IPS-15b (cell line): ENCODE measurements around the gene GRM8.
"Not testable (repeated sequence)": the region's sequence is repeated elsewhere in the genome, so short reads cannot be mapped to it uniquely, and the experiment has no call there.

Source experiments
- H3K27me3 ChIP-seq: one replicate; pipeline ENCODE4 v1.6.1; 2013; ENCODE audit warnings: low read length; ENCODE audit not compliant: control insufficient read depth, insufficient read depth
- H3K36me3 ChIP-seq: one replicate; pipeline ENCODE4 v1.6.1; 2013; ENCODE audit warnings: low read length; ENCODE audit not compliant: control insufficient read depth, insufficient read depth
- H3K4me1 ChIP-seq: one replicate; pipeline ENCODE4 v1.6.1; 2013; ENCODE audit warnings: mild to moderate bottlenecking, low read length; ENCODE audit not compliant: control insufficient read depth, insufficient read depth
- H3K4me3 ChIP-seq: one replicate; pipeline ENCODE4 v1.5.1; 2013; ENCODE audit warnings: low read depth, low read length
- H3K9ac ChIP-seq: one replicate; pipeline ENCODE4 v1.6.1; 2013; ENCODE audit warnings: low read depth, mild to moderate bottlenecking, low read length
- H3K9me3 ChIP-seq: one replicate; pipeline ENCODE4 v1.6.1; 2013; ENCODE audit warnings: mild to moderate bottlenecking, low read length; ENCODE audit not compliant: control insufficient read depth, insufficient read depth

Gene GRM8

DNA sequence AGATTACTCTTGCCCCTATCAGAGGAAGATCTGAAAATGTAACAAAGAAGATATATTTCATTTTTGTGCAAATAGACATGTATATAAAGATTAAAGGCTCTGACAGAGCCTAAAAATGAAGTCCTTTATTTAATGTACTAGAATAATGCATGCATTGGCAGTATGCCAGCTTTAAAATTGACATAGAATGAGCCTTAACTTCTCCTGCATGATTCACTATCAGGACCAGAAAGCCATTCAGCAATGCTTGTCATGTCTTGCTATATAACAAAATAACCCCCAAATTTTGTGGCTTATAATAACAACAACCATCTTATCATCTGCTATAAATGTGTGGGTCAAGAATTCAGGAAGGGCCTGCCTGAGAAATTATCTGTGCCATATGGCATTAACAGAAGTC lies 411.9 kb downstream of the GRM8 start:
- Histone ChIP-seq H3K27me3 (no peaks in the 10 kb centered on the region), H3K4me1 (no peaks in the 10 kb centered on the region), H3K9ac (no peak overlapping the region), H3K36me3 (no peaks in the 10 kb centered on the region), H3K9me3 (no peaks in the 10 kb centered on the region), H3K4me3 (no peak overlapping the region)

DNA sequence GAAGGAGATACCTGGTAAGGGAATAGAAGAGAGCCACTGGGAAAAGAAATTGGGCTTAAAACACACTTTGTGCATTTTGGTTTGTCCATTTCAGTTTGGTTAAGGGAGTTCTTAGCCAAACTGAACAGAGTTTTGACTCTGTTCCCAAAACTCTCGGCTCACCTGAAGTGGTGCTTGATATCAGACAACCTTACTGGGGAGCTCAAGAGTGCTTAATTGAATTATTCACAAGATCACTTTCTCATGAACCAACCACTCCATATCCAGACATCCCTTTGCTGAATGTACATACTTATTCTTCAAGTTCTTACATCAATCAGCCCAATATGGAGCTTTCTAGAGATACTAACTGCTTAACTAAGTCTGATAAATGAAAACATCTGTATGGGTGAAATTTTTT lies 413.1 kb downstream of the GRM8 start:
- Histone ChIP-seq H3K9me3 (no peaks in the 10 kb centered on the region), H3K27me3 (no peaks in the 10 kb centered on the region), H3K9ac (no peak overlapping the region), H3K4me3 (no peak overlapping the region), H3K4me1 (no peaks in the 10 kb centered on the region), H3K36me3 (no peaks in the 10 kb centered on the region)

- Histone ChIP-seq H3K36me3 (no peaks in the 10 kb centered on the region), H3K9me3 (no peaks in the 10 kb centered on the region), H3K27me3 (no peaks in the 10 kb centered on the region), H3K4me1 (no peaks in the 10 kb centered on the region), H3K4me3 (no peak overlapping the region), H3K9ac (no peak overlapping the region)
Observed at GRCh38 chr7:126838194-126838593, 414.5 kb downstream of the GRM8 start.

DNA sequence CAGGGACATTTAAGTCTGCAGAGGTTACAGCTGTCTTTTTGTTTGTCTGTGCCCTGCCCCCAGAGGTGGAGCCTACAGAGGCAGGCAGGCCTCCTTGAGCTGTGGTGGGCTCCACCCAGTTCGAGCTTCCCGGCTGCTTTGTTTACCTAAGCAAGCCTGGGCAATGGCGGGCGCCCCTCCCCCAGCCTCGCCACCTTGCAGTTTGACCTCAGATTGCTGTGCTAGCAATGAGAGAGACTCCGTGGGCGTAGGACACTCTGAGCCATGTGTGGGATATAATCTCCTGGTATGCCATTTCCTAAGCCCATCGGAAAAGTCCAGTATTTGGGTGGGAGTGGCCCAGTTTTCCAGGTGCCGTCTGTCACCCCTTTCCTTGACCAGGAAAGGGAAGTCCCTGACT lies 421.5 kb downstream of the GRM8 start:
- not testable (repeated sequence) for H3K4me1 ChIP-seq, H3K27me3 ChIP-seq, H3K9me3 ChIP-seq, H3K36me3 ChIP-seq, H3K4me3 ChIP-seq, H3K9ac ChIP-seq

GRCh38 chr7:126820925-126821324 lies 431.8 kb downstream of the GRM8 start:
- Histone ChIP-seq H3K36me3 (no peaks in the 10 kb centered on the region), H3K4me1 (no peaks in the 10 kb centered on the region), H3K4me3 (no peak overlapping the region), H3K9ac (no peak overlapping the region), H3K9me3 (no peaks in the 10 kb centered on the region), H3K27me3 (no peaks in the 10 kb centered on the region)

GRCh38 chr7:126819197-126819484 lies 433.6 kb downstream of the GRM8 start:
- Histone ChIP-seq H3K9ac (no peak overlapping the region), H3K27me3 (no peaks in the 10 kb centered on the region), H3K36me3 (no peaks in the 10 kb centered on the region), H3K4me1 (no peaks in the 10 kb centered on the region), H3K4me3 (no peak overlapping the region), H3K9me3 (no peaks in the 10 kb centered on the region)

- H3K9me3 ChIP-seq: no peaks in the 10 kb centered on the region
- H3K4me1 ChIP-seq: no peaks in the 10 kb centered on the region
- H3K4me3 ChIP-seq: no peak overlapping the region
- no peak overlapping the region for H3K9ac ChIP-seq
- no peaks in the 10 kb centered on the region for H3K36me3 ChIP-seq
- H3K27me3 ChIP-seq: no peaks in the 10 kb centered on the region
Observed at GRCh38 chr7:126818393-126819196, 434.1 kb downstream of the GRM8 start.

DNA sequence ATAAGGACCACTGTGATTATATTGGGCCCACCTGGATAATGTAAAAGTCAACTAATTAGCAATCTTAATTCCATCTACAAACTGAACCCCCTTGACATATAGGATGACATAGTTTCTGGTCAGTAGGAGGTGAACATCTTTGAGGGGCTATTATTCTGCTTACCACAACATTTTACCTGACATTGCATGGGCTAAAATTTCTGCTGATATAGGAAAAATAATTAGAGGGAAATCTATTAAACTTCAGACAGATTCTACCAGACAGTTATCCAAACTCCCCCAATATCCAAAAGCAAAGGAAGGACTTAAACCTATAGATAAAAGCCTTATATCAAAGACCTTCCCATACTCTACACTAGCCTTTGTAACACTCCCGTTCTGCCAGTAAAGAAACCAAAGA lies 443.6 kb downstream of the GRM8 start:
- Histone ChIP-seq H3K4me1 (peaks cover 3% of the 10 kb centered on the region), H3K9me3 (no peaks in the 10 kb centered on the region), H3K36me3 (no peaks in the 10 kb centered on the region), H3K9ac (no peak overlapping the region), H3K27me3 (no peaks in the 10 kb centered on the region), H3K4me3 (no peak overlapping the region)

- Histone ChIP-seq H3K4me1 (peaks cover 3% of the 10 kb centered on the region), H3K27me3 (no peaks in the 10 kb centered on the region), H3K9me3 (no peaks in the 10 kb centered on the region), H3K36me3 (no peaks in the 10 kb centered on the region), H3K9ac (no peak overlapping the region), H3K4me3 (no peak overlapping the region)
Observed at GRCh38 chr7:126806614-126807013, 446.1 kb downstream of the GRM8 start.

GRCh38 chr7:126805351-126805750 lies 447.4 kb downstream of the GRM8 start:
- H3K27me3 ChIP-seq: no peaks in the 10 kb centered on the region
- no peak overlapping the region for H3K9ac ChIP-seq
- H3K36me3 ChIP-seq: no peaks in the 10 kb centered on the region
- H3K4me1 ChIP-seq: peaks cover 3% of the 10 kb centered on the region
- H3K4me3 ChIP-seq: no peak overlapping the region
- no peaks in the 10 kb centered on the region for H3K9me3 ChIP-seq

DNA sequence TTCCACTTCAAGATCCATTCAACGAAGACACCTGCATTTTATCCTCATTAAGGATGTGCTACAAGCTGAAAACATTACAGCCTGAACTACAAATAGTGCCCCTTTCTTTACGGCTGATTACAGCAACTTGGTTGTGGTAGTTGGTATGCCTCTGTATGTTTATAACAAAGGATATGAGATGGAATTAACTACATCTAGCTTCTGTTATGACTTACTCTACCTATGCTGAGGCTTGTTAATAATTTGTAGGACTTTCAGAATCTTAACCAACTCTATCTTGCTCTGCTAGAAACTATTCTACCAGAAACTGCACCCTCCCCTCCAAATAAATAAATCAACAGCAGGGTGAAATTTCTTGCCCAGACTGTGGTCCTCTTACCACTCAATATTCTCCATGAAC lies 448.1 kb downstream of the GRM8 start:
- no peaks in the 10 kb centered on the region for H3K9me3 ChIP-seq
- H3K36me3 ChIP-seq: no peaks in the 10 kb centered on the region
- H3K4me3 ChIP-seq: no peak overlapping the region

GRCh38 chr7:126803990-126804389 lies 448.8 kb downstream of the GRM8 start:
- Histone ChIP-seq H3K4me1 (peaks cover 3% of the 10 kb centered on the region), H3K9me3 (no peaks in the 10 kb centered on the region), H3K4me3 (no peak overlapping the region), H3K36me3 (no peaks in the 10 kb centered on the region), H3K9ac (no peak overlapping the region), H3K27me3 (no peaks in the 10 kb centered on the region)

More for the DNA sequence above, 448.1 kb downstream of the GRM8 start:
- no peaks in the 10 kb centered on the region for H3K27me3 ChIP-seq
- H3K4me1 ChIP-seq: peaks cover 3% of the 10 kb centered on the region
- no peak overlapping the region for H3K9ac ChIP-seq
